ENCODE results near the gene MS4A1. TPM values are rescaled to one million over a fixed set of nuclear protein-coding genes. Genes with fewer than 3 reads are reported as not detected.

MS4A1 gene
- polyA plus RNA-seq, 1 experiment: not detected

- TF ChIP-seq CTCF (IDR thresholded peaks at IDR 0.05; ENCODE audit: insufficient read depth, low read depth, low read length): no peak
- H3K27me3 ChIP-seq (ENCODE audit: control insufficient read depth, insufficient read depth, low read length): no peaks in the 10 kb centered on the region
- POLR2A ChIA-PET: no interaction called here
- CTCF ChIA-PET: no interaction called here
- H3K4me3 ChIP-seq (ENCODE audit: low read depth, low read length): no peak overlapping the region
- H3K36me3 ChIP-seq (ENCODE audit: control insufficient read depth, insufficient read depth, low read length): no peaks in the 10 kb centered on the region
- no peak for DNase-seq (ENCODE audit: low read depth)
Observed at GRCh38 chr11:60457576-60457975, 1.9 kb downstream of the MS4A1 start.

- no peak for TF ChIP-seq CTCF (IDR thresholded peaks at IDR 0.05; ENCODE audit: insufficient read depth, low read depth, low read length)
- CTCF ChIA-PET: no interaction called here
Observed at GRCh38 chr11:60459345-60459744, 3.7 kb downstream of the MS4A1 start.

GRCh38 chr11:60468829-60469228 is 13.2 kb downstream of the MS4A1 start:
- POLR2A ChIA-PET: no interaction called here
- no peak for TF ChIP-seq CTCF (IDR thresholded peaks at IDR 0.05; ENCODE audit: insufficient read depth, low read depth, low read length)
- no peaks in the 10 kb centered on the region for H3K36me3 ChIP-seq (ENCODE audit: control insufficient read depth, insufficient read depth, low read length)
- CTCF ChIA-PET: no interaction called here
- no peaks in the 10 kb centered on the region for H3K27me3 ChIP-seq (ENCODE audit: control insufficient read depth, insufficient read depth, low read length)
- no peak for DNase-seq (ENCODE audit: low read depth)
- no peak overlapping the region for H3K4me3 ChIP-seq (ENCODE audit: low read depth, low read length)

More at GRCh38 chr11:60459345-60459744, 3.7 kb downstream of the MS4A1 start:
- no peaks in the 10 kb centered on the region for H3K36me3 ChIP-seq (ENCODE audit: control insufficient read depth, insufficient read depth, low read length)
- no peak overlapping the region for H3K4me3 ChIP-seq (ENCODE audit: low read depth, low read length)
- no peak for DNase-seq (ENCODE audit: low read depth)
- H3K27me3 ChIP-seq (ENCODE audit: control insufficient read depth, insufficient read depth, low read length): no peaks in the 10 kb centered on the region
- POLR2A ChIA-PET: no interaction called here

GRCh38 chr11:60469723-60470122 is 14.1 kb downstream of the MS4A1 start:
- CTCF ChIA-PET: no interaction called here

GRCh38 chr11:60477035-60477445 is 21.4 kb downstream of the MS4A1 start:
- DNase-seq (ENCODE audit: low read depth): no peak
- no peak overlapping the region for H3K4me3 ChIP-seq (ENCODE audit: low read depth, low read length)
- ChIA-PET CTCF (no interaction called here), POLR2A (no interaction called here)
- no peaks in the 10 kb centered on the region for H3K27me3 ChIP-seq (ENCODE audit: control insufficient read depth, insufficient read depth, low read length)
- no peak for TF ChIP-seq CTCF (IDR thresholded peaks at IDR 0.05; ENCODE audit: insufficient read depth, low read depth, low read length)
- no peaks in the 10 kb centered on the region for H3K36me3 ChIP-seq (ENCODE audit: control insufficient read depth, insufficient read depth, low read length)

More at GRCh38 chr11:60469723-60470122, 14.1 kb downstream of the MS4A1 start:
- POLR2A ChIA-PET: no interaction called here
- TF ChIP-seq CTCF (IDR thresholded peaks at IDR 0.05; ENCODE audit: insufficient read depth, low read depth, low read length): no peak
- Histone ChIP-seq H3K36me3 (ENCODE audit: control insufficient read depth, insufficient read depth, low read length) (no peaks in the 10 kb centered on the region), H3K27me3 (ENCODE audit: control insufficient read depth, insufficient read depth, low read length) (no peaks in the 10 kb centered on the region), H3K4me3 (ENCODE audit: low read depth, low read length) (no peak overlapping the region)
- no peak for DNase-seq (ENCODE audit: low read depth)

Measured in BJ (cell line).